SK-N-SH (cell line): ENCODE data around the gene SH3BP1.

Experiments
- EP300 ChIP-seq, 2 experiments: IDR thresholded peaks; 2 replicates each; pipeline versions ENCODE4 v1.4.0 to v1.6.1; 2012; ENCODE audit warnings: borderline replicate concordance in 1 of 2, low read depth in 1 of 2, low read length in 1 of 2
- FOXJ3 ChIP-seq: sonication (generic); formaldehyde crosslinking; IDR thresholded peaks from 2 replicates; pipeline ENCODE4 v1.5.1; 2020; ENCODE audit warnings: mild to moderate bottlenecking, missing genetic modification reagents
- POLR2AphosphoS5 ChIP-seq: IDR thresholded peaks from 2 replicates; pipeline ENCODE4 v1.6.1; 2012; ENCODE audit warnings: low read depth, low read length
- RAD21 ChIP-seq: IDR thresholded peaks from 2 replicates; pipeline ENCODE4 v1.6.1; 2012; ENCODE audit warnings: mild to moderate bottlenecking, low read length
- TEAD4 ChIP-seq: IDR thresholded peaks from 2 replicates; pipeline ENCODE4 v1.4.0; 2012; ENCODE audit warnings: mild to moderate bottlenecking, borderline replicate concordance; ENCODE audit not compliant: insufficient read depth
- ZBTB33 ChIP-seq: IDR thresholded peaks from 2 replicates; pipeline ENCODE4 v1.4.0; 2012; ENCODE audit warnings: low read depth, borderline replicate concordance
- TF ChIP-seq, protein P1 (sequence below): fragments of 200-600 bp; sonication (generic); IDR thresholded peaks from 2 replicates; pipeline ENCODE4 v1.6.1; 2017; ENCODE audit warnings: antibody characterized with exemption, mild to moderate bottlenecking, moderate library complexity

DNA sequence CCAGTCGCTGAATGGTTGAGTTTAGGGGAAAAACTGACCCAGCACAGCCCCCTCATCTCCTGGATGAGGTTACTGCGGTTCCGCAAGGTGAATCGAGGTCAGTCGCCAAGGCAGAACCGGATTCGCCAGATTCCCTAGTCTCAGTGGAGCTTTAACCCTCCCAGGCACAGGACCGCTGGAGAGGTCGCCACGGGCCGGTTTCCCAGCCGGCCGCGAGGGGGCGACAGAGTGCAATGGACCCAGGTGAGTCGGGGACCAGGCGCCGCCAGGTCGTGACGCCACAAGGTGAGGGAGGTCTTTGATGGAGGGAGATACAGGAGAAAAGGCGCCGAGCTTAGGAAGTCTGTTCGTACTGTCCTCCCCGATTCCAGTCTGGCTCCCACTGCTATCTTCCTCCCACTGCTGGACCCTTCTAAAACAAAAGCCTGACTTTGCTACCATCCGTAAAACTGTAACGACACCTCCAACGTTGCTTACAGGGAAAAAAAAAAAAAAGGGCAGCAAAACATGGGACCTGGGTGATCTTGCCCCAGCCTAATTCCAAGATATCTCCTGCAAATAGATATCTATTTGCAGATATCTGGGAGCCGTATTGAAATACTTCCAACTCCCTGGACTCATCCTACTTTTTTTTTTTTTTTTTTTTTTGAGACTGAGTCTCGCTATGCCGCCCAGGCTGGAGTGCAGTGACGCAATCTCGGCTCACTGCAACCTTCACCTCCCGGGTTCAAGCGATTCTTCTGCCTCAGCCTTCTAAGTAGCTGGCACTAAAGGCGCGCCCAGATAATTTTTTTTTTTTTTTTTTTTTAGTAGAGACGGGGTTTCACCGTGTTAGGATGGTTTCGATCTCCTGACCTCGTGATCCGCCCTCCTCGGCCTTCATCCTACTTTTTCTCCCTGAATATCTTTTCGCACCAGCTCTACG lies 32.2 kb upstream of the SH3BP1 start:
- TF ChIP-seq, protein P1, sequence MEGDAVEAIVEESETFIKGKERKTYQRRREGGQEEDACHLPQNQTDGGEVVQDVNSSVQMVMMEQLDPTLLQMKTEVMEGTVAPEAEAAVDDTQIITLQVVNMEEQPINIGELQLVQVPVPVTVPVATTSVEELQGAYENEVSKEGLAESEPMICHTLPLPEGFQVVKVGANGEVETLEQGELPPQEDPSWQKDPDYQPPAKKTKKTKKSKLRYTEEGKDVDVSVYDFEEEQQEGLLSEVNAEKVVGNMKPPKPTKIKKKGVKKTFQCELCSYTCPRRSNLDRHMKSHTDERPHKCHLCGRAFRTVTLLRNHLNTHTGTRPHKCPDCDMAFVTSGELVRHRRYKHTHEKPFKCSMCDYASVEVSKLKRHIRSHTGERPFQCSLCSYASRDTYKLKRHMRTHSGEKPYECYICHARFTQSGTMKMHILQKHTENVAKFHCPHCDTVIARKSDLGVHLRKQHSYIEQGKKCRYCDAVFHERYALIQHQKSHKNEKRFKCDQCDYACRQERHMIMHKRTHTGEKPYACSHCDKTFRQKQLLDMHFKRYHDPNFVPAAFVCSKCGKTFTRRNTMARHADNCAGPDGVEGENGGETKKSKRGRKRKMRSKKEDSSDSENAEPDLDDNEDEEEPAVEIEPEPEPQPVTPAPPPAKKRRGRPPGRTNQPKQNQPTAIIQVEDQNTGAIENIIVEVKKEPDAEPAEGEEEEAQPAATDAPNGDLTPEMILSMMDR: peak; percentile 99
- no peak for TF ChIP-seq POLR2AphosphoS5
- no peak for TF ChIP-seq EP300 (IDR thresholded peaks at IDR 0.05; ENCODE audit: borderline replicate concordance in 1 of 2, low read depth in 1 of 2, low read length in 1 of 2)
- peak; percentile 51 for TF ChIP-seq RAD21
- TF ChIP-seq ZBTB33: no peak
- TF ChIP-seq FOXJ3: no peak
- TF ChIP-seq TEAD4: no peak
